Activated CD8-positive, alpha-beta memory T cell treated with anti-CD3 and anti-CD28 coated beads, Interleukin-2, amount 50 U/mL, for 1 hour (primary cell): ENCODE data around the gene LAMC3.
"Not testable (repeated sequence)": the region's sequence is repeated elsewhere in the genome, so short reads cannot be mapped to it uniquely, and the experiment has no call there.

Experiments
- DNase-seq: peaks from one replicate; pipeline ENCODE4 v3.0.0-alpha.2; 2020; ENCODE audit errors: extremely low read depth

LAMC3 gene

GRCh38 chr9:130991778-130992681 is 16.9 kb upstream of the LAMC3 start:
- no peak for DNase-seq

- DNase-seq: no peak
Observed at GRCh38 chr9:130992682-130993032, 16.3 kb upstream of the LAMC3 start.

- DNase-seq: no peak
Observed at GRCh38 chr9:130993303-130994030, 15.5 kb upstream of the LAMC3 start.

DNA sequence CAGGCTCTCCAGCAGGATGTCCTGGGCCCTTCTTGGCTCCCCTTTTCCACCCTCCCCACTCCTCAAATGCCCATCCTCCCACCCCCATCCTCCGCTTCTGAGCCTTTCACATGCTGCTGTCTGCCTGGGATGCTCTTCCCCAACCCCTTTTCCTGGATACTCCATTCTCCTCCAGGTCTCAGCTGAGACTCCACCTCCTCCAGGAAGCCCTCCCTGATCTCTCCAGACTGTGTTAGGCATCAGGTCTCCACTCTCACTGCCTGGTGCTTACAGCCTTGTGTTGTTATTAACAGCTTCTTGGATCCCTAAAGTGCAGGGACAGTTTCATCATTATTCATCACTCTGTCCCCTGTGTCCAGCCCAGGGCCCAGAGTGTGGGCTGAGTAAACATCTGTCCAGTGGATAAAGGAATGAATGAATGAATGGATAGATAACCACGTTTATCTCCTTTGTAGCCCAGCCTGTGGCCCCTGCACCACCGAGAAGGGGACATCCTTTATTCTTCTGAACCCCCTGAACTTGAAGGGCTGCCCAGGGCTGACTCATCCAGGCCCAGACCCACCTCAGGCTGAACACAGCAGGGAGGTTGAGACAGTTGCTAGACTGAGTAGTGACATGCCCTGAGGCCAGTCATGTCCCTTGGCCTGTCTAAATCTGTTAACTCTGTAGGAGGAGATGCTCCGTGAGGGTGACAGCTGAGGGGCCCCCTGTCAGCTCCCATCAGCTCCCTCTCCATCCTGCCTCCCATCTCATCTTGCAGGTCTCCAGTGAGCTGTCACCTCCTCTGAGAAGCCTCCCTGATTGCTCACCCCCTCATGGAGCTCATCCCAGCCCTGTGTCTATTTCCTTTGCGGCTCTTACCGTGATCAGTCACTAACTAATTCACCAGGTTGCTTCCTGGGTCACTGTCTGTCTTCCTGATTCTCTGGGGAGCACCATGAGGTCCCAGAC is 14.6 kb upstream of the LAMC3 start:
- DNase-seq: no peak

DNA sequence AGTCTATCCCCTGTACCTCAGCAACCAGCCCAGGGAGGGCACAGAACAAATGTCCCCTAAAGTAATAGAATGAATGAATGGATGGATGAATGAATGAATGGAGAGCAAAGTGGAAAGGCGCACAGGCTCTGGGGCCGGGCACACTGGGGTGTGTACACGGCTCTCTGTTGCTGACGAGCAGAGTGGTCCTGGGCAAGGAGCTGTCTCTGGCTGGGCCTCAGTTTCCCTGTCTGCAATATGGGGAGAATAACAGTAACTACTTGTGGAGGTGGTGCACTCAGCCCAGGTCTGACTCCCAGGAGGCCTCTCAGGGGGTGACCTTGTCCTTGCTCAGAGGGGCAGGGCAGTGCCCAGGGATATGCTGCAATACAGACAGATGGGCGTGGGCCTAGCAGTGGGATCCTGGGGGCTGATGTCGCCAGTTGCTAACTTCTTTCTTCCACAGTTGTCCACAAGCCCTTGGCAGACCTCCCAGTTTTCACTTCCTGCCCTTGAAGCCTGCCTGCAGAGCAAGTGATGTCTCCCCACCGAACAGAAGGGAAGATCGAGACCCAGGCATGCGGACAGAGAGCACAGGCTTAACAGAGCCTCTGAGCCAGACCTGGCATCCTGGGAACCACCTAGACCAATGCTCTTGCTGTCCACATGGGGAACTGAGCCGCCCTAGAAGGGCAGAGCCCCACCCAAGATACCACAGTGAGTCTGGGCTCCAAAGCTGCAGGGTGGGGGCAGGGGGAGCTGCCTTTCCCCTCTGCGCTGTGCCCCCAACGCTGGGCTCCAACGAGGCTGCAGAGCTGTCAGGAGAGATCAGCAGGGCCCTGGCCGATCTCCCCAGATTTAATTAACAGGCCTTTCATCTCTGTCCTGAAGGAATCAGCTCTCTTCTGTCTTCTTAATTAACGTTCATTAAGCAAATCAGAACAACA is 13.6 kb upstream of the LAMC3 start:
- DNase-seq: no peak

DNA sequence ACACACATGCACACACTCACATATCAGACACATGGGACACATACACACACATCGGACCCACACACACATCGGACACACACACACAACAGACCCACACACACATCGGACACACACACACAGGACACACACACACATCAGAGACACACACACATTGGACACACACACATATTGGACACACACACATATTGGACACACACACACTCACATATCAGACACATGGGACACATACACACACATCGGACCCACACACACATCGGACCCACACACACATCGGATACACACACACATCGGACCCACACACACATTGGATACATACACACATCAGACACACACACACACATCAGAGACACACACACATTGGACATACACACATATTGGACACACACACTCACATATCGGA is 12.8 kb upstream of the LAMC3 start:
- DNase-seq: no peak

GRCh38 chr9:130996676-130997394 is 12.1 kb upstream of the LAMC3 start:
- DNase-seq: no peak

DNA sequence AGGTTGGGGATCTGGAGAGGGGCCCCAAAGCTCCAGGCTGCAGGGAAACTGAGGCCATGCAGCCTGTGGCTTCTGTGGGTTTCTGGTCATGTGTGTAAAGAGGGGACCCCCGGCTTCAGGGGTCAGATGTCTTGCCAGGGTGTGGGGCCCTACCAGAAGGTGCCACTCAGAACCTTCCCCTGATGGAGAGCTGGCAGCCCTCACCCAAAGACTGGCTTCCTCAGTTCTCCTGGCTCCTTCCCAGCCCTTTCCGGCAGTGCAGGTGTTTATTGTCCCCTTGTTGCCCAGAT is 11.6 kb upstream of the LAMC3 start:
- no peak for DNase-seq

- no peak for DNase-seq
Observed at GRCh38 chr9:130997925-130998596, 10.9 kb upstream of the LAMC3 start.

DNA sequence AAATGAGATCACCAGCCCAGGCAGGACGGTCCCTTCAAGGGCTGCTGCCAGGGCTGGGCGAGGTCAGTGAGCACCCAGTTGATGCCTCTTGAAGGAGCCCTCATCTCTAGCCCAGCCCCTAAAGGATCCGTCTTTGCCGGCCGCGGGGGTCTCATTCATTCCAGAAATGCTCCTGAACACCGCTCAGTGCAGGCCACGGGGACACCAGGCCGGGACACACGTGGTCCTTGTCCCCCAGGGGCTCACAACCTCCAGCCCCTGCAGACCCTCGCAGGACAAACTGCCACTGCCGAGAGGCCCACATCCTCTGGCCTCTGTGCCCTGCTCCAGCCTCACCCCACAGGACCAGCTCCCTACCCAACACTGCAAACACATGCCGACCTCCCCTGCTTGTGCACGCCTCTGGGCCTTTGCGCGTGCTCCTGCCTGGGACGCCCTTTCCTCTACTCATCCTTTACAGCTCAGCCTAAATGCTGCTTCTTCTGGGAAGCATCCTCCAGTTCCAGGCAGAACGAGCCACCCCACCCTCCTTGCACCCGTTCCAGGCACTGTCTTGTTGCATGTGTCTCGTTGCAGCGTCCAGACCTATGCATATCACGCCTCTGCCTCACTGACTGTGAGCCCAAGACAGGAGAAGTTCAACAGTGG is 10.3 kb upstream of the LAMC3 start:
- DNase-seq: no peak

GRCh38 chr9:130999245-130999623 is 9.7 kb upstream of the LAMC3 start:
- DNase-seq: no peak

DNA sequence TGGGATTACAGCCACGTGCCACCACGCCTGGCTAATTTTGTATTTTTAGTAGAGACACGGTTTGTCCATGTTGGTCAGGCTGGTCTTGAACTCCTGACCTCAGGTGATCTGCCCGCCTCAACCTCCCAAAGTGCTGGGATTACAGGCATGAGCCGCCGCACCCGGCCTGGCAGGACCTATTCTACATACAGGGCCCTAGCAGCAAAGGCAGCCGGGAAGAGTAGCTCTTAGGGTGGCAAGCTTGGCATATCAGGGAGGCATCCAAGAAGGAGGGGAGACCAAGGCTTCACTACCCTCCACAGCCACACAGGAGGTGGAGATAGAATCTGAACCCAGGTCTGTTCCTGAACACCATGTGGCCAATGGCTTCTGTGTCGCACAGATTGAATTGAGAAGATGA is 8.4 kb upstream of the LAMC3 start:
- not testable (repeated sequence) for DNase-seq

GRCh38 chr9:131001021-131001420 is 8.0 kb upstream of the LAMC3 start:
- no peak for DNase-seq

DNA sequence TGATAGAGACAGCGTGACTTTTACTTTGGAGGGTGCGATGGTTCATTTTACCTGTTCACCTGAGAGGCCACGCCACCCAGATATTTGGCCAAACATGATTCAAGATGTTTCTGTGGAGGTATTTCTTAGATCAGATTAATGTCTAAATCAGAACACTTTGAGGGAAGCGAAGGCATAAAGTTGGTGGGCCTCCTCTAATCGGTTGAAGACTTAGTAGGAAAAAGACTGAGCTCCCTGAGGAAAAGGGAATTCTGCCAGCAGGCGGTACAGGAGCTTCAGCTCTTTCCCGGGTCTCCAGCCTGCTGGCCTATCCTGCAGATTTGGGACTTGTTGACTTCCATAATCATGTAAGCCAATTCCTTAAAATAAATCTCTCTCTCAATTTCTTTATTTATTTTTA is 7.0 kb upstream of the LAMC3 start:
- no peak for DNase-seq

DNA sequence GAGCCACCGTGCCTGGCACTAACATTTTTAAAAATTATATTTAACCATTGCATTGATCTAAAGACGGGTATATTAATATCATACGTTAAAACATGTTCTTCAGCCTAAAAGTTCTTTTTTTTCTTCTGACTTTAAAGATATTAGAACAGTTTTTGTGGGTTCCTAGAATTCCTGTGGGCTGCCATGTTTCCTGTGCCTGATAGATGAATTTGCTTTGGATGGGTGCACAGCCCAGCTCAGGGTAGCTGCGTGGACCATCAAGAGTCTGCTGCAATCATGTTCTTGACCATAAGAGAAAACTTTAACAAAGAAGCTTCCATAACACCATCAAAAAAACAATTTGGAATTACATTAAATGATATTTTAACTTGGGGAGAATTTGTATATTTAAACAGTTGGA is 2.4 kb upstream of the LAMC3 start:
- no peak for DNase-seq

DNA sequence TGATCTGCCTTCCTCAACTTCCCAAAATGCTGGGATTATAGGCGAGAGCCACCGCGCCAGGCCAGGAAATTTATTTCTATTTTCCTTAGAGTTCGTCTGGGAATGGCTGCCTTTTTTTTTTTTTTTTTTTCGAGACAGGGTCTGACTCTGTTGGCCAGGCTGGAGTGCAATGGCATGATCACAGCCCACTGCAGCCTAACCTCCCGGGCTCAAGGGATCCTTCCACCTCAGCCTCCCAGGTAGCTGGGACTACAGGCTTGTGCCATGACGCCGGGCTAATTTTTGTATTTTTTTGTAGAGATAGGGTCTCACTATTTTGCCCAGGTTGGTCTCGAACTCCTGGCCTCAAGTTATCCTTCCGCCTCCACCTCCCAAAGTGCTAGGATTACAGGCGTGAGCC is 888 bp upstream of the LAMC3 start:
- no peak for DNase-seq

GRCh38 chr9:131008563-131008908 is 438 bp upstream of the LAMC3 start:
- no peak for DNase-seq

- DNase-seq: no peak
Observed at GRCh38 chr9:131010482-131011273, 1.7 kb downstream of the LAMC3 start.
